GM12878 (cell line): Measurements from ENCODE around the gene DIPK1A. TPM values are rescaled to one million over a fixed set of nuclear protein-coding genes. Genes with fewer than 3 reads are reported as not detected.

Source experiments
- ATAC-seq: fragments of 200-7000 bp; cut with Tn5 transposase; 3 replicates; pipeline ENCODE4 v1.9.1; 2020; ENCODE audit warnings: mild to moderate bottlenecking, moderate library complexity
- BruUV-seq: library from RNA; stranded (reverse); fragments of 400-500 nt; replicated peaks from 2 replicates; lab custom pipeline; 2021; lab: Mats Ljungman, UMichigan
- CTCF ChIA-PET: fragments of 300-600 bp; sonication (Branson Sonifier 250); formaldehyde crosslinking; extraction: SDS; loops from one replicate; lab custom pipeline; 2021; ENCODE audit warnings: inconsistent platforms; lab: Yijun Ruan, JAX
- POLR2A ChIA-PET: fragments of 350-600 bp; formaldehyde crosslinking; extraction: SDS; loops from one replicate; lab custom pipeline; 2021; ENCODE audit warnings: inconsistent platforms; lab: Charles Lee
- RAD21 ChIA-PET: fragments of 300-600 bp; sonication (Branson Sonifier 250); formaldehyde crosslinking; loops from one replicate; lab custom pipeline; 2023; ENCODE audit warnings: antibody characterized with exemption; ENCODE audit not compliant: unreplicated experiment; lab: Charles Lee
- SMC1A ChIA-PET: fragments of 300-600 bp; sonication (Branson Sonifier 250); formaldehyde crosslinking; loops from one replicate; lab custom pipeline; 2023; ENCODE audit not compliant: unreplicated experiment, uncharacterized antibody; lab: Charles Lee
- DNase-seq: peaks from one replicate; pipeline ENCODE4 v3.0.0-alpha.2; 2011; ENCODE audit warnings: low read depth, low spot score
- FAIRE-seq: peaks from 3 replicates; lab custom pipeline; 2011; peaks lifted over from hg19 to GRCh38; lab: Jason Lieb, UNC
- H2AFZ ChIP-seq: 2 replicates; pipeline ENCODE4 v1.6.0; 2011; ENCODE audit warnings: low read depth, low read length, control low read depth; ENCODE audit not compliant: control insufficient read depth
- H3K27ac ChIP-seq: 2 replicates; pipeline ENCODE4 v1.5.1; 2011; ENCODE audit warnings: control low read depth; ENCODE audit not compliant: control insufficient read depth, insufficient read depth
- H3K27me3 ChIP-seq, 2 experiments: replicated peaks in 1 of 2; 2 replicates each; pipeline versions ENCODE4 v1.6.0 to v1.6.1; 2011; ENCODE audit warnings: low read length in 1 of 2; ENCODE audit not compliant: control insufficient read depth in 2 of 2, insufficient read depth in 2 of 2
- H3K36me3 ChIP-seq, 2 experiments: 2 replicates each; pipeline ENCODE4 v1.5.1; 2011; ENCODE audit warnings: low read length in 1 of 2; ENCODE audit not compliant: control insufficient read depth in 2 of 2, insufficient read depth in 2 of 2
- H3K4me1 ChIP-seq: 2 replicates; pipeline ENCODE4 v1.6.1; 2011; ENCODE audit warnings: mild to moderate bottlenecking, low read length, moderate library complexity, mixed read lengths; ENCODE audit not compliant: control insufficient read depth, insufficient read depth
- H3K4me2 ChIP-seq: 2 replicates; pipeline ENCODE4 v1.6.0; 2011; ENCODE audit warnings: control low read depth; ENCODE audit not compliant: control insufficient read depth, insufficient read depth
- H3K4me3 ChIP-seq: fragments of 200-600 bp; sonication (generic); 2 replicates; pipeline ENCODE4 v1.5.1; 2016
- H3K79me2 ChIP-seq: 2 replicates; pipeline ENCODE4 v1.6.0; 2011; ENCODE audit warnings: low read length; ENCODE audit not compliant: control insufficient read depth, insufficient read depth
- H3K9ac ChIP-seq: 2 replicates; pipeline ENCODE4 v1.8.0; 2011; ENCODE audit warnings: low read length, control low read depth, mixed read lengths; ENCODE audit not compliant: control insufficient read depth, insufficient read depth
- H3K9me3 ChIP-seq: replicated peaks from 3 replicates; pipeline ENCODE4 v1.5.1; 2011; ENCODE audit warnings: mild to moderate bottlenecking, low read length; ENCODE audit not compliant: control insufficient read depth, insufficient read depth
- H4K20me1 ChIP-seq: 2 replicates; pipeline ENCODE4 v1.6.0; 2011; ENCODE audit not compliant: control insufficient read depth, insufficient read depth
- CREB1 ChIP-seq: IDR thresholded peaks from 2 replicates; pipeline ENCODE4 v1.6.1; 2012; ENCODE audit warnings: low read depth, mild to moderate bottlenecking, inconsistent platforms
- CREM ChIP-seq: IDR thresholded peaks from 2 replicates; pipeline ENCODE4 v1.6.1; 2014; ENCODE audit warnings: antibody characterized with exemption, low read depth
- MEF2A ChIP-seq: IDR thresholded peaks from 2 replicates; pipeline ENCODE4 v1.6.1; 2011; ENCODE audit warnings: low read depth, mild to moderate bottlenecking, low read length, moderate library complexity; ENCODE audit not compliant: insufficient read depth
- POLR2A ChIP-seq: IDR thresholded peaks from 2 replicates; pipeline ENCODE4 v1.6.1; 2011; ENCODE audit warnings: low read depth, mild to moderate bottlenecking, low read length
- WGBS: methylation state at CpG from one replicate; pipeline ENCODE4 v1.1.6; 2016; ENCODE audit warnings: low lambda C conversion rate; ENCODE audit not compliant: insufficient replicate concordance, insufficient coverage; ENCODE audit errors: missing lambda C conversion rate; 5-methylcytosine and 5-hydroxymethylcytosine counted together
- in situ Hi-C: fragments of 300-500 bp; cut with MboI; formaldehyde crosslinking; loops from 9 replicates; pipeline ENCODE4 v1.14.3; 2018; ENCODE audit warnings: mixed read lengths
- intact Hi-C: fragments of 100-400 bp; cut with micrococcal nuclease; formaldehyde crosslinking; loops from one replicate; pipeline ENCODE4 v1.14.2; 2022; ENCODE audit not compliant: unreplicated experiment
- polyA plus RNA-seq, 11 experiments: library from polyadenylated mRNA; depleted of rRNA in 4 of 11; unstranded in 6 of 11; stranded (reverse) in 5 of 11; fragments of >200 nt; fragmentation: Nextera tagmentation in 4 of 11; fragmentation: Illumina TruSeq in 1 of 11; extraction: Ambion mirVana in 4 of 11; extraction: Trizol in 1 of 11; gene quantifications; 1 replicate in 1 of 11; 2 replicates in 10 of 11; pipeline versions ENCODE4 v1.2.1 to v1.2.3, GENCODE V29; 2011 to 2016; ENCODE audit warnings: inconsistent platforms in 2 of 11, missing spikeins in 2 of 11, low read depth in 1 of 11
- total RNA-seq, 4 experiments: library from RNA; depleted of rRNA in 3 of 4; stranded (reverse); fragments of >200 nt in 3 of 4; fragmentation: Illumina TruSeq in 1 of 4; extraction: Trizol in 1 of 4; gene quantifications; 2 replicates each; pipeline versions ENCODE4 v1.2.1 to v1.2.3, GENCODE V29; 2013 to 2021
- TF ChIP-seq, protein P1 (sequence below): IDR thresholded peaks from 2 replicates; pipeline ENCODE4 v1.6.1; 2011; ENCODE audit warnings: low read depth, low read length, improper control_type of control experiment, borderline replicate concordance

Gene DIPK1A
- total and polyA plus RNA-seq, 10 of the 15 experiments (the other 5 are each of a cell fraction or from before 2014, with no cell fraction given): 4.9 to 15.0 (median 9.7) TPM

GRCh38 chr1:92934395-92935378 lies 26.6 kb downstream of the DIPK1A start:
- in situ Hi-C loops (no loop called here), intact Hi-C loops (no loop called here)
- peaks cover 37% of the 10 kb centered on the region for H3K4me1 ChIP-seq
- H3K9me3 ChIP-seq: no peaks in the 10 kb centered on the region; the same call in none of the 3 replicates
- FAIRE-seq (no peak), ATAC-seq (0 out of 3 replicates have a peak, but pooled peaks have one; percentile 21), DNase-seq (no peak)
- no TSS peak for BruUV-seq
- no peak overlapping the region for H2AFZ ChIP-seq
- H3K9ac ChIP-seq: no peak overlapping the region
- no peaks in the 10 kb centered on the region for H3K36me3 ChIP-seq
- peak overlapping the region; percentile 20 for H3K4me2 ChIP-seq
- ChIA-PET SMC1A (interaction anchor here (1.0 to 5.0 kb wide), 7 partner anchors 8 to 59 kb away, joined by 3 to 37 read pairs (median 5); no protein-coding TSS in a partner anchor), RAD21 (interaction anchor here (1.4 to 2.2 kb wide), 4 partner anchors 8 to 27 kb away, joined by 3 to 7 read pairs (median 5); no protein-coding TSS in a partner anchor), CTCF (interaction anchor here (0.6 to 3.0 kb wide), 5 partner anchors 14 to 832 kb away, joined by 3 to 7 read pairs (median 3); no protein-coding TSS in a partner anchor), POLR2A (interaction anchor here (0.5 to 1.1 kb wide), 6 partner anchors 9 to 1815 kb away, joined by 3 to 5 read pairs (median 4); no protein-coding TSS in a partner anchor)
- H3K27ac ChIP-seq: peak overlapping the region; percentile 0
- H3K4me3 ChIP-seq: no peak overlapping the region
- WGBS: 89% methylated on average over 5 of the region's 5 CpGs
- H4K20me1 ChIP-seq: no peaks in the 10 kb centered on the region
- TF ChIP-seq POLR2A: no peak
- no peak for TF ChIP-seq CREB1
- no peak for TF ChIP-seq CREM
- 0 out of 2 replicates have a peak, but pooled peaks have one; percentile 20 for TF ChIP-seq MEF2A
- TF ChIP-seq, protein P1, sequence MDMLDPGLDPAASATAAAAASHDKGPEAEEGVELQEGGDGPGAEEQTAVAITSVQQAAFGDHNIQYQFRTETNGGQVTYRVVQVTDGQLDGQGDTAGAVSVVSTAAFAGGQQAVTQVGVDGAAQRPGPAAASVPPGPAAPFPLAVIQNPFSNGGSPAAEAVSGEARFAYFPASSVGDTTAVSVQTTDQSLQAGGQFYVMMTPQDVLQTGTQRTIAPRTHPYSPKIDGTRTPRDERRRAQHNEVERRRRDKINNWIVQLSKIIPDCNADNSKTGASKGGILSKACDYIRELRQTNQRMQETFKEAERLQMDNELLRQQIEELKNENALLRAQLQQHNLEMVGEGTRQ: no peak
- H3K27me3 ChIP-seq: no peaks in the 10 kb centered on the region
- H3K79me2 ChIP-seq: peaks cover 33% of the 10 kb centered on the region
